ENCODE data around the gene ABCD1. TPM values are rescaled to one million over a fixed set of nuclear protein-coding genes. Genes with fewer than 3 reads are reported as not detected.
A peak's percentile ranks its signal among the peaks of the same experiment; 100 is the strongest.

Gene ABCD1
- total RNA-seq, 3 donors from 2014 or later: 13.0 to 27.3 (median 13.0) TPM

GRCh38 chrX:153792368-153792767, 67.7 kb downstream of the ABCD1 start:
- TF ChIP-seq CTCF (IDR thresholded peaks at IDR 0.05): no peak
- intact Hi-C loops (cut with DNase I, micrococcal nuclease): no loop called here
- ATAC-seq (no peak), DNase-seq (no peak)
- Histone ChIP-seq H3K4me3 (no peak overlapping the region), H3K9me3 (no peaks in the 10 kb centered on the region), H3K36me3 (ENCODE audit: low read depth) (no peaks in the 10 kb centered on the region), H3K4me1 (ENCODE audit: low read depth) (peaks cover 3% of the 10 kb centered on the region)

GRCh38 chrX:153793291-153793690, 68.6 kb downstream of the ABCD1 start:
- no peak for TF ChIP-seq CTCF (IDR thresholded peaks at IDR 0.05)
- Histone ChIP-seq H3K4me1 (ENCODE audit: low read depth) (peaks cover 3% of the 10 kb centered on the region), H3K4me3 (peak overlapping the region; percentile 51), H3K36me3 (ENCODE audit: low read depth) (no peaks in the 10 kb centered on the region), H3K9me3 (no peaks in the 10 kb centered on the region)
- intact Hi-C loops (cut with DNase I, micrococcal nuclease): no loop called here
- ATAC-seq (peak; percentile 10), DNase-seq (peak in 2 of 3 donors; percentile 21 to 37)

Other genes with a start within 250 kb of the ABCD1 start
- 10 to 100 TPM in 2 of 3 donors, 1 to 10 TPM in 1; 3.5 to 21.8 (median 10.1) TPM for gene BGN, start 229.9 kb upstream of the ABCD1 start, total RNA-seq
- gene ATP2B3, start 207.2 kb upstream of the ABCD1 start, total RNA-seq: 1 to 10 TPM in 1 of 3 donors, under 1 TPM in 1, not detected in 1; 0.07 to 1.1 TPM
- 10 to 100 TPM; 13.1 to 19.9 (median 16.0) TPM for gene CCNQ, start 125.7 kb upstream of the ABCD1 start, total RNA-seq
- gene DUSP9, start 77.7 kb upstream of the ABCD1 start, total RNA-seq: not detected
- gene PNCK, start 51.0 kb upstream of the ABCD1 start, total RNA-seq: 10 to 100 TPM in 1 of 3 donors, 1 to 10 TPM in 2; 4.6 to 63.0 (median 5.5) TPM
- gene SLC6A8, start 36.9 kb upstream of the ABCD1 start, total RNA-seq: 100 to 1,000 TPM; 214 to 313 (median 251) TPM
- gene BCAP31, start 469 bp upstream of the ABCD1 start, total RNA-seq: 100 to 1,000 TPM; 158 to 209 (median 181) TPM
- gene PLXNB3, start 39.4 kb downstream of the ABCD1 start, total RNA-seq: 10 to 100 TPM in 1 of 3 donors, 1 to 10 TPM in 2; 3.0 to 44.9 (median 3.3) TPM
- 1 to 10 TPM in 2 of 3 donors, under 1 TPM in 1; 0.55 to 4.6 (median 1.0) TPM for gene SRPK3, start 56.2 kb downstream of the ABCD1 start, total RNA-seq
- 10 to 100 TPM; 57.8 to 89.9 (median 79.3) TPM for gene IDH3G, start 69.5 kb downstream of the ABCD1 start, total RNA-seq
- 100 to 1,000 TPM; 129 to 297 (median 174) TPM for gene SSR4, start 69.8 kb downstream of the ABCD1 start, total RNA-seq
- 10 to 100 TPM in 1 of 3 donors, 1 to 10 TPM in 2; 1.5 to 24.2 (median 2.8) TPM for gene PDZD4, start 105.7 kb downstream of the ABCD1 start, total RNA-seq
- 10 to 100 TPM in 1 of 3 donors, 1 to 10 TPM in 2; 3.0 to 66.9 (median 7.0) TPM for gene L1CAM, start 161.3 kb downstream of the ABCD1 start, total RNA-seq
- gene AVPR2, start 179.8 kb downstream of the ABCD1 start, total RNA-seq: under 1 TPM; 0.43 to 0.78 (median 0.54) TPM
- 10 to 100 TPM; 35.0 to 47.8 (median 36.7) TPM for gene ARHGAP4, start 201.4 kb downstream of the ABCD1 start, total RNA-seq
- 10 to 100 TPM; 52.2 to 72.3 (median 68.9) TPM for gene NAA10, start 210.2 kb downstream of the ABCD1 start, total RNA-seq
- 10 to 100 TPM in 2 of 3 donors, 1 to 10 TPM in 1; 3.5 to 21.2 (median 10.2) TPM for gene RENBP, start 219.8 kb downstream of the ABCD1 start, total RNA-seq
- 10 to 100 TPM; 36.3 to 56.5 (median 48.2) TPM for gene HCFC1, start 247.0 kb downstream of the ABCD1 start, total RNA-seq
- gene TMEM187, start 247.9 kb downstream of the ABCD1 start, total RNA-seq: 1 to 10 TPM; 4.8 to 7.9 (median 7.8) TPM

All from mucosa of descending colon (tissue), 3 donors.